Activated CD4-positive, alpha-beta memory T cell treated with anti-CD3 and anti-CD28 coated beads, Interleukin-2, amount 10 ng/mL, durations not matched to agents 7 days and 5 days (primary cell): ENCODE measurements around the gene TASP1. TPM values are rescaled to one million over a fixed set of nuclear protein-coding genes. Genes with fewer than 3 reads are reported as not detected.
"Not testable (repeated sequence)": the region's sequence is repeated elsewhere in the genome, so short reads cannot be mapped to it uniquely, and the experiment has no call there.

Experiments
- CTCF ChIA-PET: fragments of 350-600 bp; sonication (Branson Sonifier 250); formaldehyde crosslinking; loops from one replicate; lab custom pipeline; 2021; ENCODE audit warnings: antibody characterized with exemption, inconsistent platforms; lab: Charles Lee
- POLR2A ChIA-PET: fragments of 350-600 bp; sonication (Branson Sonifier 250); formaldehyde crosslinking; loops from one replicate; lab custom pipeline; 2021; ENCODE audit warnings: antibody characterized with exemption; lab: Charles Lee
- DNase-seq: peaks from one replicate; pipeline ENCODE4 v3.0.0-alpha.2; 2020
- H3K27ac Mint-ChIP-seq: one replicate; pipeline ENCODE4 v1.8.0; 2021; ENCODE audit warnings: mild to moderate bottlenecking, mixed read lengths
- H3K27me3 Mint-ChIP-seq: one replicate; pipeline ENCODE4 v1.8.0; 2021; ENCODE audit warnings: mixed read lengths
- H3K36me3 Mint-ChIP-seq: one replicate; pipeline ENCODE4 v1.8.0; 2021; ENCODE audit warnings: low read depth, mixed read lengths
- H3K4me1 Mint-ChIP-seq: one replicate; pipeline ENCODE4 v1.8.0; 2021; ENCODE audit warnings: mixed read lengths
- H3K4me3 Mint-ChIP-seq: one replicate; pipeline ENCODE4 v1.8.0; 2021; ENCODE audit warnings: mild to moderate bottlenecking, mixed read lengths
- H3K9me3 Mint-ChIP-seq: one replicate; pipeline ENCODE4 v1.8.0; 2021; ENCODE audit warnings: mixed read lengths
- total RNA-seq, 2 experiments: library from RNA; stranded (reverse); gene quantifications; one replicate each; pipeline ENCODE4 v1.2.3, GENCODE V29; 2021

Gene TASP1
- total RNA-seq, 2 experiments from 2014 or later = 8.6 to 9.8 TPM

DNA sequence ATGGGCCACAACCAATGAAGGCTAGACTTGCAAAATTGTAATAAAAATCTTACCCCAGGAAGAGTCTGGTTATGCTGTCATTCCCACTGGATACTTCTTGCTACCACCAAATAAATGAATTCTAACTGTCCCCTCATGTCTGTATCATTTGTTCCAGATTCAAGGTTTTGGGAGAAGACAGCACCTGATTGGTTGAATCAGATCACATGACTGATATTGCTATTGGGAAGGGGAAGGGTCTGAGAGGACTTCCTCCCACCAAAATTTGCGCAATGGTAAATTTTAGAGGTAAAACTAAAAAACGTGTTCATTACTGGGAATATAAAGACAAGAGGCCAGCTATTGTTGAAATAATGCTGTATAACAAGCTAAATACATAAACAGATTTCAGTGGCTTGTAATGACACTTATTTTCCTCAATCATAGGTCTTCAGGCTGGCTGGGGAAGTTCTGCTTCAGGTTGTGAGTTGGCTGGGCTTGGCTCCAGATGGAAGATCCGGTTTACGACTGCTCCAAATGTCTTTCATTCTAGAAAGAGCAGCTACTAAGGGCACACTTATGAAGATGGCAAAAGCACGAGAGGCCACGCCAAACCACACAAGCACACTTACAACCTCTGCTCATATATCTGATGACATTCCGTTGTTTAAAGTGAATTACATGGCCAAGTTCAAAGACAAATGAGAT, 27.1 kb upstream of the TASP1 start:
- Mint-ChIP-seq H3K9me3 (no peaks in the 10 kb centered on the region), H3K36me3 (no peaks in the 10 kb centered on the region), H3K27me3 (peaks cover 5% of the 10 kb centered on the region), H3K27ac (no peak overlapping the region), H3K4me3 (no peak overlapping the region), H3K4me1 (no peaks in the 10 kb centered on the region)
- DNase-seq = no peak
- ChIA-PET CTCF (no interaction called here), POLR2A (no interaction called here)

DNA sequence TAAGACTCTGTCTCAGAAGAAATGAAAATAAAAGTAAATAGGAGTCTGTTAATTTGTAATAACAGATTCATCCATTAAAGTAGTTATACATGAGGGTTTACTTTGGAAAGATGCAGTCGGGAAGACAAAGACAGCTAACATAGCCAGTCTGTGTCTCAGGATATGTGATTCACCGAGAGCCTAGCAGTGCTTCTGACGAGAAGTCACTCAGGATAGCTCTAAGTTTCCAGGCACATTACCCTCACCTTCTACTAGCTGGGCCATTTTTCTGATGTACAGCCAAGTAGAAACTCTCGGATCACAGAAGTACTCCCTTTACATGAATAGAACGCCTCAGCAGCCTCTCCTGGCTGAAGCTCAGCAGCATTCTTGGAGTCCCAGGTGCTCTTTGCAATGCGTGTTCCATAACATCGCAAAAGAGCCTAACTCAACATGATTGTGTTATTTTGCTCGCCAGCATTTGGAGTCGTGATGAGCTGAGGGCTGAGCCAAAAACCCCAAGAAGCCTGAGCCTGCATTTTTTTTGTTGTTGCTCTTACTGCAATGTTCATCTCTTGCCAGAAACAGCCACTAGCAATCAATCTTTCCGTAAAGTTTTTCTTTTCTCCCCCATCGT, 22.4 kb upstream of the TASP1 start:
- Mint-ChIP-seq H3K4me3 (no peak overlapping the region), H3K4me1 (no peaks in the 10 kb centered on the region), H3K9me3 (no peaks in the 10 kb centered on the region), H3K27me3 (peaks cover 3% of the 10 kb centered on the region), H3K27ac (no peak overlapping the region), H3K36me3 (no peaks in the 10 kb centered on the region)
- ChIA-PET CTCF (no interaction called here), POLR2A (no interaction called here)
- DNase-seq = no peak

- H3K9me3 Mint-ChIP-seq = no peaks in the 10 kb centered on the region
- H3K27me3 Mint-ChIP-seq = peaks cover 7% of the 10 kb centered on the region
- H3K4me3 Mint-ChIP-seq = no peak overlapping the region
- no peak overlapping the region for H3K27ac Mint-ChIP-seq
- ChIA-PET POLR2A (no interaction called here), CTCF (no interaction called here)
- H3K4me1 Mint-ChIP-seq = no peaks in the 10 kb centered on the region
- no peak for DNase-seq
- H3K36me3 Mint-ChIP-seq = no peaks in the 10 kb centered on the region
Measured at GRCh38 chr20:13659288-13659687, 20.6 kb upstream of the TASP1 start.

GRCh38 chr20:13658060-13658459, 19.3 kb upstream of the TASP1 start:
- POLR2A ChIA-PET, CTCF ChIA-PET, H3K4me3 Mint-ChIP-seq, H3K4me1 Mint-ChIP-seq, DNase-seq, H3K27ac Mint-ChIP-seq, H3K9me3 Mint-ChIP-seq, H3K36me3 Mint-ChIP-seq, H3K27me3 Mint-ChIP-seq: not testable (repeated sequence)

GRCh38 chr20:13656721-13657368, 18.1 kb upstream of the TASP1 start:
- H3K27ac Mint-ChIP-seq = no peak overlapping the region
- no peaks in the 10 kb centered on the region for H3K36me3 Mint-ChIP-seq
- CTCF ChIA-PET = no interaction called here
- no peak overlapping the region for H3K4me3 Mint-ChIP-seq
- POLR2A ChIA-PET = no interaction called here
- no peak for DNase-seq
- peaks cover 8% of the 10 kb centered on the region for H3K27me3 Mint-ChIP-seq
- H3K9me3 Mint-ChIP-seq = no peaks in the 10 kb centered on the region
- H3K4me1 Mint-ChIP-seq = no peaks in the 10 kb centered on the region

DNA sequence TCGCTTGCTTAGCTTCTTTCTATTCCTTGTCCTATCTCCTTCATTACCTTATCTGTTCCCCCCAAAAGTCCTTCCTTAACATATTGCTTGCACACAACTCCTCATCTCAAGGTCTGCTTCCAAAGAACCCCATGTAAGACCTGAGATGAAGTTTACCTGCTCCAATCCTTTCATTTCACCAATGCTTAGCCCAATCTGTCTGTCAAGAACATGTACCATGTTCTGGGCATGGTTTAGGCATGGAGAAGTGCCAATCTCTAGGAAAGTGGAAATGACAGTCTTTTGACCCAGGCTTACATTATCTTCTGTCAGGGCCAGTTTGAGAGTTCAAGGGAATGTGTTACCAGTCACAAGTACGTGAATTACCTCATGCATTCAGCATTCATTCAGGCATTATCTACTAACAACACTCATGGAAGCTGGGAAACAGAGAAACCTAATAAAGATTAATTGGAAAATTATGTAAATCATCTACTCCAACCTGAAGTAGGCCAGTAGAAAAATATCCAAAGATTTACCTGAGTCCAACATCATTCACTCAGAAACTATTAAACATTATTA, 15.8 kb upstream of the TASP1 start:
- H3K4me1 Mint-ChIP-seq = no peaks in the 10 kb centered on the region
- DNase-seq = no peak
- H3K36me3 Mint-ChIP-seq = no peaks in the 10 kb centered on the region
- H3K9me3 Mint-ChIP-seq = no peaks in the 10 kb centered on the region
- no peak overlapping the region for H3K27ac Mint-ChIP-seq
- peaks cover 9% of the 10 kb centered on the region for H3K27me3 Mint-ChIP-seq
- ChIA-PET POLR2A (no interaction called here), CTCF (no interaction called here)
- no peak overlapping the region for H3K4me3 Mint-ChIP-seq

- POLR2A ChIA-PET = no interaction called here
- Mint-ChIP-seq H3K4me3 (no peak overlapping the region), H3K27me3 (peaks cover 7% of the 10 kb centered on the region), H3K4me1 (no peaks in the 10 kb centered on the region), H3K36me3 (no peaks in the 10 kb centered on the region), H3K27ac (no peak overlapping the region), H3K9me3 (no peaks in the 10 kb centered on the region)
- CTCF ChIA-PET = no interaction called here
- DNase-seq = no peak
Measured at GRCh38 chr20:13650474-13650873, 11.7 kb upstream of the TASP1 start.

DNA sequence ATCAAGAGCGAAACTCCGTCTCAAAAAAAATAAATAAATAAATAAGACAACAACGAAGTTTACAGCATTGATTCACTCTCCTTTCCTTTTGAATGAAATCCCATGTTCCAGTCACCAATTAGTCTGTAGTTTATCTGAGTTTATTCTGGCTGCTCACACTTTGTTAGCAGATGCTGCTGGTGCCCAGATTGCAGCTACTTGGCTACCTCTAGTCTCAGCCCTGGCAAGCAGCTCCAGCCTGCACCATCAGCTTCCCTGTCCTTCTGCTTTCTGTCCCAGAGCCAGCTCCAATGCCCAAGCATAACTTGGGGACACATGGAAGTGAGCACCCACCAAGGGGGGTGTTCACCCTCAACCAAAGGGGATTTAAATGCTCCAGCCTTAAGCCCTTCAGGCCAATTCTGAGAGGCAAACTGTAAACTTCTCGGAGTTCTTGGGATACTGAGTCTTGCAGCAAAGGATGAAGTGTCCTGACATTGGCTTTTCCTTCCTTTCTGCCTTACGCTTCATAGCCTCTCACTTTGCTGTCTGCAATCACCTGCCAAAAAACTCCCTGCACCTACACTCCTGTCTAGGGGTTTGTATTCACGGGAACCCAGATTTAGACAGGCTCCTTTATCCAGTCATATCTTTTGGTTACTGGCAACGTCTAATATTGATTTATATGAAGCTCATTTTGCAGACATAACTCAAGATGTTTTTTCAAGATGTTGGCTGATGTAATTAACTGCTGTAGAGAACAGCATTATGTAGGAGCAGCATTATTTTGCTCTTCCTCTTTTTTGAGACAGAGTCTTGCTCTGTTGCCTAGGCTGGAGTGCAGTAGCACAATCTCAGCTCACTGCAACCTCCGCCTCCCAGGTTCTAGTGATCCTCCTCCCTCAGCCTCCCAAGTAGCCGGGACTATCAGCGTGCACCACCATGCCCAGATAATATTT, 9.8 kb upstream of the TASP1 start:
- H3K36me3 Mint-ChIP-seq = no peaks in the 10 kb centered on the region
- peaks cover 12% of the 10 kb centered on the region for H3K27me3 Mint-ChIP-seq
- no peak overlapping the region for H3K4me3 Mint-ChIP-seq
- ChIA-PET CTCF (no interaction called here), POLR2A (no interaction called here)
- no peaks in the 10 kb centered on the region for H3K4me1 Mint-ChIP-seq
- H3K9me3 Mint-ChIP-seq = no peaks in the 10 kb centered on the region
- no peak for DNase-seq
- no peak overlapping the region for H3K27ac Mint-ChIP-seq

DNA sequence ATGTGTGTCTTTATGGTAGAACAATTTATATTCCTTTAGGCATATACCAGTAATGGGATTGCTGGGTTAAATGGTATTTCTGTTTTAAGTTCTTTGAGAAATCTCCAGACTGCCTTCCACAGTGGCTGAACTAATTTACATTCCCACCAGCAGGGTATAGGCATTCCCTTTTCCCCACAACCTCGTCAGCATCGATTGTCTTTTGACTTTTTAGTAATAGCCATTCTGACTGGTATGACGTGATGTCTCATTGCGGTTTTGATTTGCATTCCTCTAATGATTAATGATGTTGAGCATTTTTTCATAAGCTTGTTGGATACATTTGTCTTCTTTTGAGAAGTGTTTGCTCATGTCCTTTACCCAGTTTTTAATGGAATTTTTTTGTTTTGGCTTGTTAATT, 5.3 kb upstream of the TASP1 start:
- Mint-ChIP-seq H3K4me3 (no peak overlapping the region), H3K27ac (no peak overlapping the region), H3K4me1 (peaks cover 3% of the 10 kb centered on the region), H3K36me3 (no peaks in the 10 kb centered on the region), H3K27me3 (peaks cover 10% of the 10 kb centered on the region), H3K9me3 (no peaks in the 10 kb centered on the region)
- ChIA-PET POLR2A (no interaction called here), CTCF (no interaction called here)
- no peak for DNase-seq

GRCh38 chr20:13639150-13639497, 392 bp upstream of the TASP1 start:
- Mint-ChIP-seq H3K4me1 (peaks cover 29% of the 10 kb centered on the region), H3K27me3 (peaks cover 5% of the 10 kb centered on the region), H3K4me3 (peak overlapping the region; percentile 92), H3K9me3 (no peaks in the 10 kb centered on the region), H3K36me3 (no peaks in the 10 kb centered on the region), H3K27ac (peak overlapping the region; percentile 62)
- DNase-seq = no peak
- CTCF ChIA-PET = interaction anchor here (1.4 kb wide), 1 partner anchor 92 kb away, joined by 3 read pairs; no protein-coding TSS in a partner anchor
- POLR2A ChIA-PET = no interaction called here

DNA sequence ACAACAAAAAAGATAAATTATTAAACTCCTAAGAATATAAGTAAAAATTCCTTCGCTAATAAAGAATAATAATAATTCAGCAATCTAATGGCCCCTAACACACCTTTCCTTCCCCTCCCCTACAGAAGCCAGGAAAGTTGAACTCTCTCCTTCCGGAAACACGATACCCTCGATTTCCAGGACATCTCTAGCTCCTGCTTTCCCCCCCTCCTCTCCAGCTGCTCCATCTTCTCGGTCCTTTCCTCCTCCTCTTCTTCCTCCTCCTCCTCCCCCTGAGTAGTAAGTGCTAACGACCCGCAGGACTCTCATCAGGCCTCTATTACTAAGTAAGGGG, 603 bp downstream of the TASP1 start:
- H3K4me1 Mint-ChIP-seq = peaks cover 29% of the 10 kb centered on the region
- peak overlapping the region; percentile 92 for H3K4me3 Mint-ChIP-seq
- ChIA-PET CTCF (no interaction called here), POLR2A (no interaction called here)
- no peak overlapping the region for H3K27ac Mint-ChIP-seq
- no peaks in the 10 kb centered on the region for H3K36me3 Mint-ChIP-seq
- no peak for DNase-seq
- H3K9me3 Mint-ChIP-seq = no peaks in the 10 kb centered on the region
- peaks cover 2% of the 10 kb centered on the region for H3K27me3 Mint-ChIP-seq

GRCh38 chr20:13632431-13632830, 6.3 kb downstream of the TASP1 start:
- POLR2A ChIA-PET = no interaction called here
- Mint-ChIP-seq H3K4me1 (peaks cover 15% of the 10 kb centered on the region), H3K27me3 (no peaks in the 10 kb centered on the region), H3K4me3 (no peak overlapping the region), H3K9me3 (no peaks in the 10 kb centered on the region), H3K36me3 (peaks cover 8% of the 10 kb centered on the region), H3K27ac (no peak overlapping the region)
- no peak for DNase-seq
- CTCF ChIA-PET = no interaction called here

DNA sequence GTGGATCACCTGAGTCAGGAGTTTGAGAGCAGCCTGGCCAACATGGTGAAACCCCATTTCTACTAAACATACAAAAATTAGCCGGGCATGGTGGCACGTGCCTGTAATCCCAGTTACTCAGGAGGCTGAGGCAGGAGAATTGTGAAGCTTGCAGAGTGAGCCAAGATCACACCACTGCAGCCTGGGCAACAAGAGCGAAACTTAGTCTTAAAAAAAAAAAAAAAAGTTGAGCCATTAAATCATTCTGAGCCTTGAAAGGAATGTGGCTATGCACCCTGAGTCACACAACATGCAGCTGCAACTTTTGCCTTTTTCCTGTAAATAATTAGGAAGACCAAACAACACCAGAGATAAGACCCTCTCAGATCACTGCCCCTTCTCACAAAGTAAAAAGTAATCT, 11.2 kb downstream of the TASP1 start:
- H3K9me3 Mint-ChIP-seq, H3K4me1 Mint-ChIP-seq, CTCF ChIA-PET, H3K27me3 Mint-ChIP-seq, H3K27ac Mint-ChIP-seq, POLR2A ChIA-PET, DNase-seq, H3K4me3 Mint-ChIP-seq: not testable (repeated sequence)
- H3K36me3 Mint-ChIP-seq = peaks cover 11% of the 10 kb centered on the region
